A549 (cell line): ENCODE data around the gene ADSS1.

Experiments used
- CEBPB ChIP-seq, 2 experiments: fragments of >200 bp in 1 of 2; sonication (Bioruptor Twin) in 1 of 2; formaldehyde crosslinking in 1 of 2; IDR thresholded peaks; 2 replicates each; pipeline ENCODE4 v1.6.1; 2012 to 2016
- MAFK ChIP-seq: fragments of 450-650 bp; IDR thresholded peaks from 2 replicates; pipeline ENCODE4 v1.6.1; 2014; ENCODE audit not compliant: partially characterized antibody
- NR3C1 ChIP-seq: fragments of >200 bp; sonication (Bioruptor Twin); formaldehyde crosslinking; IDR thresholded peaks from 3 replicates; pipeline ENCODE4 v1.6.1; 2017
- POLR2A ChIP-seq: IDR thresholded peaks from 2 replicates; pipeline ENCODE4 v1.6.1; 2012; ENCODE audit warnings: mild to moderate bottlenecking, low read length
- RAD21 ChIP-seq, 2 experiments: fragments of >200 bp in 1 of 2; sonication (Bioruptor Twin) in 1 of 2; formaldehyde crosslinking in 1 of 2; IDR thresholded peaks in 1 of 2; conservative IDR thresholded peaks in 1 of 2; 2 replicates in 1 of 2; 3 replicates in 1 of 2; pipeline ENCODE4 v1.6.1; 2012 to 2018; ENCODE audit warnings: inconsistent platforms in 1 of 2
- TF ChIP-seq, protein P1 (sequence below): fragments of >200 bp; sonication (Bioruptor Twin); formaldehyde crosslinking; IDR thresholded peaks from 3 replicates; pipeline ENCODE4 v1.5.1; 2016
- TF ChIP-seq, protein P2 (sequence below): IDR thresholded peaks from 2 replicates; pipeline ENCODE4 v1.6.1; 2012
- TF ChIP-seq, protein P3 (sequence below): fragments of >200 bp; sonication (Bioruptor Twin); formaldehyde crosslinking; IDR thresholded peaks from 3 replicates; pipeline ENCODE4 v1.6.1; 2016
- TF ChIP-seq, protein P4 (sequence below): fragments of 200-600 bp; sonication (generic); IDR thresholded peaks from 2 replicates; pipeline ENCODE4 v1.6.1; 2016; ENCODE audit warnings: antibody characterized with exemption, mild to moderate bottlenecking, moderate library complexity

DNA sequence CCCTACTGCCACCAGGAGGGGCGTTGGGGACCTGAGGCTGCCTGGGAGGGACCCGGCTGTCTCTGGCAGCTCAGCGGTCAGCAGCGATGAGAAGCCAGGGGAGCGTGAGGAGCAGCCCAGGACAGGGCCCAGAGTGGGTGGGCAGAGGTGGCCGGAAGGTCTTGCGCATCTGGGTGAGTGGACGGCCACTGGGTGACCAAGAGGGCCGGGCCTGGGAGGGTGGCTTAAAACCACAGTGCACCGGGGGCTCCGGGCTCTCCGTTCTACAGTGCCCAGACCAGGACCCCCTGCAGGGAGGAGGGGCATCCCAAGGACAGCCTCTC lies 24.6 kb upstream of the ADSS1 start:
- no peak for TF ChIP-seq POLR2A
- TF ChIP-seq RAD21 (conservative IDR thresholded peaks at IDR 0.05 in 1 of 2, IDR thresholded peaks at IDR 0.05 in 1 of 2): no peak
- TF ChIP-seq, protein P1, sequence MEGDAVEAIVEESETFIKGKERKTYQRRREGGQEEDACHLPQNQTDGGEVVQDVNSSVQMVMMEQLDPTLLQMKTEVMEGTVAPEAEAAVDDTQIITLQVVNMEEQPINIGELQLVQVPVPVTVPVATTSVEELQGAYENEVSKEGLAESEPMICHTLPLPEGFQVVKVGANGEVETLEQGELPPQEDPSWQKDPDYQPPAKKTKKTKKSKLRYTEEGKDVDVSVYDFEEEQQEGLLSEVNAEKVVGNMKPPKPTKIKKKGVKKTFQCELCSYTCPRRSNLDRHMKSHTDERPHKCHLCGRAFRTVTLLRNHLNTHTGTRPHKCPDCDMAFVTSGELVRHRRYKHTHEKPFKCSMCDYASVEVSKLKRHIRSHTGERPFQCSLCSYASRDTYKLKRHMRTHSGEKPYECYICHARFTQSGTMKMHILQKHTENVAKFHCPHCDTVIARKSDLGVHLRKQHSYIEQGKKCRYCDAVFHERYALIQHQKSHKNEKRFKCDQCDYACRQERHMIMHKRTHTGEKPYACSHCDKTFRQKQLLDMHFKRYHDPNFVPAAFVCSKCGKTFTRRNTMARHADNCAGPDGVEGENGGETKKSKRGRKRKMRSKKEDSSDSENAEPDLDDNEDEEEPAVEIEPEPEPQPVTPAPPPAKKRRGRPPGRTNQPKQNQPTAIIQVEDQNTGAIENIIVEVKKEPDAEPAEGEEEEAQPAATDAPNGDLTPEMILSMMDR: no peak
- no peak for TF ChIP-seq MAFK
- TF ChIP-seq CEBPB (IDR thresholded peaks at IDR 0.05): no peak
- TF ChIP-seq, protein P2, sequence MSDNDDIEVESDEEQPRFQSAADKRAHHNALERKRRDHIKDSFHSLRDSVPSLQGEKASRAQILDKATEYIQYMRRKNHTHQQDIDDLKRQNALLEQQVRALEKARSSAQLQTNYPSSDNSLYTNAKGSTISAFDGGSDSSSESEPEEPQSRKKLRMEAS: no peak
- TF ChIP-seq, protein P3, sequence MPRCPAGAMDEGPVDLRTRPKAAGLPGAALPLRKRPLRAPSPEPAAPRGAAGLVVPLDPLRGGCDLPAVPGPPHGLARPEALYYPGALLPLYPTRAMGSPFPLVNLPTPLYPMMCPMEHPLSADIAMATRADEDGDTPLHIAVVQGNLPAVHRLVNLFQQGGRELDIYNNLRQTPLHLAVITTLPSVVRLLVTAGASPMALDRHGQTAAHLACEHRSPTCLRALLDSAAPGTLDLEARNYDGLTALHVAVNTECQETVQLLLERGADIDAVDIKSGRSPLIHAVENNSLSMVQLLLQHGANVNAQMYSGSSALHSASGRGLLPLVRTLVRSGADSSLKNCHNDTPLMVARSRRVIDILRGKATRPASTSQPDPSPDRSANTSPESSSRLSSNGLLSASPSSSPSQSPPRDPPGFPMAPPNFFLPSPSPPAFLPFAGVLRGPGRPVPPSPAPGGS: no peak
- TF ChIP-seq, protein P4, sequence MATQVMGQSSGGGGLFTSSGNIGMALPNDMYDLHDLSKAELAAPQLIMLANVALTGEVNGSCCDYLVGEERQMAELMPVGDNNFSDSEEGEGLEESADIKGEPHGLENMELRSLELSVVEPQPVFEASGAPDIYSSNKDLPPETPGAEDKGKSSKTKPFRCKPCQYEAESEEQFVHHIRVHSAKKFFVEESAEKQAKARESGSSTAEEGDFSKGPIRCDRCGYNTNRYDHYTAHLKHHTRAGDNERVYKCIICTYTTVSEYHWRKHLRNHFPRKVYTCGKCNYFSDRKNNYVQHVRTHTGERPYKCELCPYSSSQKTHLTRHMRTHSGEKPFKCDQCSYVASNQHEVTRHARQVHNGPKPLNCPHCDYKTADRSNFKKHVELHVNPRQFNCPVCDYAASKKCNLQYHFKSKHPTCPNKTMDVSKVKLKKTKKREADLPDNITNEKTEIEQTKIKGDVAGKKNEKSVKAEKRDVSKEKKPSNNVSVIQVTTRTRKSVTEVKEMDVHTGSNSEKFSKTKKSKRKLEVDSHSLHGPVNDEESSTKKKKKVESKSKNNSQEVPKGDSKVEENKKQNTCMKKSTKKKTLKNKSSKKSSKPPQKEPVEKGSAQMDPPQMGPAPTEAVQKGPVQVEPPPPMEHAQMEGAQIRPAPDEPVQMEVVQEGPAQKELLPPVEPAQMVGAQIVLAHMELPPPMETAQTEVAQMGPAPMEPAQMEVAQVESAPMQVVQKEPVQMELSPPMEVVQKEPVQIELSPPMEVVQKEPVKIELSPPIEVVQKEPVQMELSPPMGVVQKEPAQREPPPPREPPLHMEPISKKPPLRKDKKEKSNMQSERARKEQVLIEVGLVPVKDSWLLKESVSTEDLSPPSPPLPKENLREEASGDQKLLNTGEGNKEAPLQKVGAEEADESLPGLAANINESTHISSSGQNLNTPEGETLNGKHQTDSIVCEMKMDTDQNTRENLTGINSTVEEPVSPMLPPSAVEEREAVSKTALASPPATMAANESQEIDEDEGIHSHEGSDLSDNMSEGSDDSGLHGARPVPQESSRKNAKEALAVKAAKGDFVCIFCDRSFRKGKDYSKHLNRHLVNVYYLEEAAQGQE: no peak
- TF ChIP-seq NR3C1: no peak
